CD4-positive, alpha-beta T cell treated with Interleukin-15 for 1 hour (primary cell): ENCODE data around the gene ST7.
A peak's percentile ranks its signal among the peaks of the same experiment; 100 is the strongest.
"Not testable (repeated sequence)": the region's sequence is repeated elsewhere in the genome, so short reads cannot be mapped to it uniquely, and the experiment has no call there.

Experiments
- DNase-seq: peaks from one replicate; pipeline ENCODE4 v3.0.0-alpha.2; 2020

ST7 gene

DNA sequence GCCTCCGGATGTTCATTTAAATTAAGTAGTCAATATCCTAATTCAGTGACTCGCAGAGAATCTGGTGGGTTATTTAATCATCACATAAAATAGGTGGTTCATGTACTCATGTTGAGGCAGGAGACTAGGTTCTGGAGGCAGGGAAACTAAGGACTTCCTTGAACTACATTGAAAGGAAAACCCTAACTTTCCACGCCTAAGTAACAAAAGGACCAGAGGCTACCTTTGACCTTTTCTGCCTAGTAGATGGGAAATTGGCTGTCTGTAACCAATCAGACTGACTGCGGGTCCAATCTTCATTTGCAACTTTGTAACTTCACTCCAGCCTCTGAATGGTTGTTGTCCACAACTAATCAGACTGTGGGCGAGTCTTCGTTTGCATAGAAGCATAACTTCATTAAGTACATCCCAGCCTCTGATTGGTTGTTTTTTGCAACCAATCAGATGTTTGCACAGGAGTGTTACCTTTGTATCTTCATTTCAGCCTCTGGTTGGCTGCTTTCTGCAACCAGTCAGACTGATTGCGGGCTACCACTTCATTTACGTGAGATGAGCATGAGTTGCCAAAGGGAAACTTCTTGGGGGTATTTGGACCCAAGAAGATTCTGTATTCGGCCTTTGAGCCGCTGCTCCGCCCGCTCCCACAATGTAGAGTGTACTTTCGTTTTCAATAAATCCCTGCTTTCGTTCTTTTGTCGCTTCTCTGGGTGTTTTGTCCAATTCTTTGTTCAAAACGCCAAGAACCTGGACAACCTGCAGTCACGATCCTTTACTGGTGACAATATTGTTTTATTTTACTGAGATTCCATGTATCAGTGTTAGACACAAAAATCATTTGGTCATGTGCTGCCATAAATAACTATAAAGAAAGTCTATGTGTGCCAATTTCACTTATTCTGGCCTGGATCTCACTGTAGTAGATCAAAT is 1.7 kb upstream of the ST7 start:
- DNase-seq, result no peak

DNA sequence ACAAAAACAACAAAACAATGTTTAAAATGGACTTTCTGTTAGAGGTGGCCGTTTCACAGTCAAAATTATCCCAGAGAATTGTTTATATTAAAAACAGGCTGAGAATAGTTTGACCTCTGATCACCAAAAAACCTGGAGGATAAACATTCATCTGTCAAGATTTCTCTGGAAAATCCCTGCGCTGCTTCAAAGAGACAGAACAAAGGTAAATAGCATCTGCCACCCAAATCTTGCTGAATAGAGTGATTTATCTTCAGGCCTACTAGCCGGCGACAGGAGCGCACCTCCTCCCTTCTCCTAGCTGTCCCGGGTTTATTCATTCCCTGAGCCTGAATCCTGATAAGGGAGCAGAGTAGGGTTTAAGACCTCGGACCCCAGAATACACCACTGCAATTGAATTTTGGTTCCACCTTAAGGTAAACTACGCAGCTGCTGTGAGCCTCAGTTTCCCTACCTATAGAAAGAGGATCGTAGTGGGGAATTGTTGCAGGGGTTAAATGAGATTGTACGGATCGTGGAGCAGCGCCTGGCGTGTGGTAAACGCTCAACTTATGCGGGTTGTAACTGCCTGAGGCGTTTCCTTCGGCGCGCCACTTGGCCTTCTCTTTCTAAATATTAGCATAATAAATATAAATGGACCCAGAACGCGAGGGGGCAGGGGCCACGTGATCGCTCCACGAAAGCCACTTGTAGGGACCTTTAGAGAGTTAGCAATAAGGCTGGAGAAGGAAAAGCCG is 498 bp upstream of the ST7 start:
- no peak for DNase-seq

GRCh38 chr7:116953906-116954838 is 871 bp downstream of the ST7 start:
- peak; percentile 24 for DNase-seq

DNA sequence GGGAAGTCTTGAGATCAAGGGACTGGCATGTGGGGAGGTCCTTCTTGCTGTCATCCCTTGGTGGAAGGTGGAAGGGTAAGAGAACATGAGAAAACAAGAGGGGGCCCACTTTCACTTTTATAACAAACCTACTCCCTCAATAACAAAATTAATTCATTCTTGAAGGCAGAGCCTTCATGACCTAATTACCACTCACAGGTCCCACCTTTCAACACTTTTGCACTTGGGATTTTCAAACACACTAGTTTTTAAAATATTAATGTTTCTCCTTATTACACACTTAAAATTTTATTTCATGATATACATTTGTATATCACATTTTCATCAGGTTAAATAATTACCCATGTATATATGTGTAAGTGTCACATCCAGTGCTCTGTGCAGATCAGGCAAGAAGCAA is 2.0 kb downstream of the ST7 start:
- DNase-seq, result no peak

GRCh38 chr7:116955801-116956476 is 2.6 kb downstream of the ST7 start:
- no peak for DNase-seq

- no peak for DNase-seq
Observed at GRCh38 chr7:116956477-116956804, 3.1 kb downstream of the ST7 start.

DNA sequence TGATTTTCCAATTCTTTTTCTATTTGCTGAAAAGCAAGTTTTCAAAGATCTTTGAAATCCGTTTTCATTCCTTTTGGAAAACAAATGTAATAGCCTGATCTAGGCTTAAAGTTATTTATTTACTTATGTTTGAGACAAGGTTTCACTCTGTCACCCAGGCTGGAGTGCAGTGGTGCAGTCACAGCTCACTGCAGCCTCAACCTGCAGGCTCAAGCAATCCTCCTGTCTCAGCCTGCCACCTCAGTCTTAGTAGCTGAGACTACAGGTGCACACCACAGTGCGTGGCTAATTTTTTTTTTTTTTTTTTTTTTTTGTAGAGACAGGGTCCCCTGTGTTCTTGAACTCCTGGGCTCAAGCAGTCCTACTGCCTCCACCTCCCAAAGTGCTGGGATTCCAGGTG is 4.6 kb downstream of the ST7 start:
- DNase-seq, result no peak

DNA sequence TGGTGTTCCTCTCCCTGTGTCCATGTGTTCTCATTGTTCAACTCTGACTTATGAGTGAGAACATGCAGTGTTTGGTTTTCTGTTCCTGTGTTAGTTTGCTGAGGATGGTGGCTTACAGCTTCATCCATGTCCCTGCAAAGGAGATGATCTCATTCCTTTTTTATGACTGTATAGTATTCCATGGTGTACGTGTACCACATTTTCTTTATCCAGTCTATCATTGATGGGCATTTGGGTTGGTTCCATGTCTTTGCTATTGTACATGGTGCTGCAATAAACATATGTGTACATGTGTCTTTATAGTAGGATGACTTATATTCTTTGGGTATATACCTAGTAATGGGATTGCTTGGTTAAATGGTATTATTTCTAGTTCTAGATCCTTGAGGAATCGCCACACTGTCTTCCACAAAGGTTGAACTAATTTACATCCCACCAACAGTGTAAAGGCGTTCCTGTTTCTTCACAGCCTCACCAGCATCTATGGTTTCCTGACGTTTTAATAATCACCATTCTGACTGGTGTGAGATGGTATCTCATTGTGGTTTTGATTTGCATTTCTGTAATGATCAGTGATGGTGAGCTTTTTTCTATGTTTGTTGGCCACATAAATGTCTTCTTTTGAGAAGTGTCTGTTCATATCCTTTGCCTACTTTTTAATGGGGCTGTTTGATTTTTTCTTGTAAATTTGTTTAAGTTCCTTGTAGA is 8.8 kb downstream of the ST7 start:
- DNase-seq, result not testable (repeated sequence)

DNA sequence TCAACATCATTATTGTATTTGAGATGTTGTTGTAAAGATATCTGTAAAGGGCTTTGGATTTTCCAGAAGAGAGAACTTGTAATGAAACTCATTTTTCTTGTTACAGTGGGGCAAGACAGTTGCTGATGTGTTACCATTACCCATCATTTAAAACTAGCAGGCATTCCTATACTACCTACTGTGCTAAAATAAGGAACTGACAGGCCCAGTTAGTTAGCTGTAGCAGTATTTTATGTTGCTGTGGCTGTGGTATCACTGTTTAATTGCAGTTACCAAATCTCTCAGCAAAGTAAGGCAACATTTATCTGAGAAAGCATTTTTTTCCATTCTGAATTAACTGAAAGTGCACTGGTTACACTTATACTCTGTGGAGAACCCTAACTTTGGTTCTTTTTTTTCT is 9.9 kb downstream of the ST7 start:
- no peak for DNase-seq

GRCh38 chr7:116966601-116967000 is 13.3 kb downstream of the ST7 start:
- no peak for DNase-seq

DNA sequence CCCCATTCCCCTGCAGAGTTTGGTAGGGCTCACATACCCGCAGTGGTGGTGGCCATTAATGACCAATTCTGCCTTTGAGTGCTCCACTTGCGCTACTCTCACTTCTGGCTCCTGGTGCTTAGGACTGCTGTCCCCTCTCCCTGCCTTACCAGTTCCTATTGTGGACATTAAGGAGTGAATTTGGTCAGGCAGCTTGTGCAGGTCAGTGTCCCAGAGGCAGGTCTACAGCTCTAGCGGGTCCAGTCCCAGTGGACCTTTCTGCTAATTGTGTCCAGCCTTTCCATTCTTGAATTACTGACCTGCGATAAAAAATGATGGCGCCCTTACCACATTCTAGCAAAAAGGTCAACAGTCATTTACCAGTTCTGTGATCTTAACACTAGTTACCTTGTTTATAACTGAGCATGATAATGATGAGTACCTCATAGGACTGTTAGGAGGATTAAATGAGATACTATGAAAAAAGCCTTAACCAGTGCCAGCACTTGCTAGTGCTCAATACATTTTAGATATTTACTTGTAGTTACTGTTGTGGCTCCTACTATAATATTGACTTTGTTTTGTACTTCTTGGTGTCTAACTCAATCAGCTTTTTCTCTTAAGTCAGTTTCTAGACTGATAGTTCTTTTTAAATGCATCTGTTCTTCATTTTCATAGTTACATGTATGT is 14.1 kb downstream of the ST7 start:
- DNase-seq, result no peak

DNA sequence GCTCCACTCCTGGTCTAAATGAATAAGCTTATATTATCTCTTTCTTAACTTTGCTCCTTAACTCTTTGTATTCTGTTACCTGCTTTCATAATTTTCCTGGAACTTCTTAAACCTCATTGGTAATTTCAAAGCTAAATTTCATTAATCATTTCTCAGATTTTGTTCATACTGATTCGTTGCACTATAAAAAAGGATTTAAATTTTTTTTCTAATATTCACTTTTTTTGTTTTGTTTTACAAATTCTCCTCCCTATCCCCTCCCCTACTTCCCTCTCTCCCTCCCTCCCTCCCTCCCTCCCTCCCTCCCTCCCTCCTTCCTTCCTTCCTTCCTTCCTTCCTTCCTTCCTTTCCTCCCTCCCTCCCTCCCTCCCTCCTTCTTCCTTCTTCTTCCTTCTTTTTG is 14.7 kb downstream of the ST7 start:
- no peak for DNase-seq

GRCh38 chr7:116968631-116969030 is 15.3 kb downstream of the ST7 start:
- no peak for DNase-seq

DNA sequence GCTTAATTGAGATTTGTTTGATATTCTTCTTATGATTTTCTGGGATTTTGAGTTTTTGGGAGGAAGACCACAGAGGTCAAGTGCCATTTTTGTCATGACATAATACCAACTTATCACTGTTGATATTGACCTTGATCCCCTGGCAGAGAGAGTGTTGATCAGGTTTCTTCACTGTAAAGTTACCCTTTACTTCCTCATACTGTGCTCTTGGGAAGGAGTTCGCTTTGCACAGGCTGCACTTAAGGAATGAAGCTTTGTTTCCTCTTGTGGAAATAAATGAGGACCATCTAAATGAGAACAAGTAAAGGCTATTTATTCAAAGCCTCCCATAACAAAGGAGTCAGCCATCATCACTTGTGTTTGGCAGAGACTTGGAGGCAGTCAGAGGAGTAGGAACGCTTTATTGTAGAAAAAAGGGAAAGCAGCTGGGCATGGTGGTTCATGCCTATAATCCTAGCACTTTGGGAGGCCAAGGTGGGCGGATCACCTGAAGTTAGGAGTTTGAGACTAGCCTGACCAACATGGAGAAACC is 16.1 kb downstream of the ST7 start:
- DNase-seq, result no peak

- DNase-seq, result no peak
Observed at GRCh38 chr7:116970238-116970910, 17.1 kb downstream of the ST7 start.

GRCh38 chr7:116971153-116971552 is 17.9 kb downstream of the ST7 start:
- not testable (repeated sequence) for DNase-seq

GRCh38 chr7:116971869-116972268 is 18.6 kb downstream of the ST7 start:
- no peak for DNase-seq

DNA sequence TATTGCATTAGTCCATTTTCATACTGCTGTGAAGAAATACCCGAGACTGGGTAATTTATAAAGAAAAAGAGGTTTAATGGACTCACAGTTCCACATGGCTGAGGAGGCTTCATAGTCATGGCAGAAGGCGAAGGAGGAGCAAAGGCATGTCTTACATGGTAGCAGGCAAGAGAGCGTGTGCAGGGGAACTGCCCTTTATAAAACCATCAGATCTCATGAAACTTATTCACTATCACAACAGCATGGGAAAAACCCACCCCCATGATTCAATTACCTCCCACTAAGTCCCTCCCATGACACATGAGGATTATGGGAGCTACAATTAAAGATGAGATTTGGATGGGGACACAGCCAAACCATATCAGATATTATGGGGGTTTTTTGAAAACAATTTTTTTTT is 21.7 kb downstream of the ST7 start:
- not testable (repeated sequence) for DNase-seq

GRCh38 chr7:116977172-116977571 is 23.9 kb downstream of the ST7 start:
- no peak for DNase-seq

GRCh38 chr7:116978006-116978405 is 24.7 kb downstream of the ST7 start:
- DNase-seq, result no peak

DNA sequence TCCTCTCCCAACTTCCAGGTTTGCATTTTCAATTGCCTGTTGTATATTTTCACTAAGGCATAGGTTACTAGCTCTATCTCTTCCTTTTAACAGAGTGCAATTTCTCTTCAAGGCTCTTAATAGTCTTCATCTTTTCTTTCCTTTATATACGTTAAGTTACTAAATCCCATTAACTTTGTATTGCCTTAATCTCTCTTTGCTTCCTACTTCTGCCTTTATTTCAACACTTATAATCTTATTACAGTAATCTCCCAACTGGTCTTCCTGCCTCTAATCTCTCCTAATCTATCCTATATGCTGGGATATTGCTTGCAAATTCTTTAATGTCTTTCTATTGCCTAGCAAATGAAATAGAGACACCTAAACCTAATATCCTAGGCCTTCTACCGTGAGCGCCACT is 26.1 kb downstream of the ST7 start:
- no peak for DNase-seq
